Body of pancreas (tissue), 4 donors: ENCODE data around the gene DNM2.

Experiments
- CTCF ChIP-seq, 7 experiments: fragments of 450-650 bp in 4 of 7; fragments of 200-600 bp in 3 of 7; sonication (generic) in 3 of 7; IDR thresholded peaks; one replicate each; pipeline ENCODE4 v1.5.1; 2016 to 2019; ENCODE audit warnings: antibody characterized with exemption in 7 of 7
- POLR2A ChIP-seq, 3 donors: fragments of 450-650 bp; IDR thresholded peaks; one replicate each; pipeline ENCODE4 v1.6.1; 2016; ENCODE audit warnings: antibody characterized with exemption in 3 of 3, mild to moderate bottlenecking in 2 of 3

- TF ChIP-seq CTCF (IDR thresholded peaks at IDR 0.05) (no peak), POLR2A (IDR thresholded peaks at IDR 0.05) (no peak)
Measured at GRCh38 chr19:10808937-10809649, 91.2 kb downstream of the DNM2 start.
